HepG2 (cell line): Measurements from ENCODE around the gene TOP2A.
"Not testable (repeated sequence)": the region's sequence is repeated elsewhere in the genome, so short reads cannot be mapped to it uniquely, and the experiment has no call there.

Experiments
- ZNF225 ChIP-seq: sonication (generic); formaldehyde crosslinking; IDR thresholded peaks from 2 replicates; pipeline ENCODE4 v1.4.0; 2020; ENCODE audit warnings: mild to moderate bottlenecking, missing genetic modification reagents
- ZNF460 ChIP-seq: sonication (generic); formaldehyde crosslinking; IDR thresholded peaks from 2 replicates; pipeline ENCODE4 v1.5.1; 2020; ENCODE audit warnings: missing genetic modification reagents, mild to moderate bottlenecking, borderline replicate concordance

DNA sequence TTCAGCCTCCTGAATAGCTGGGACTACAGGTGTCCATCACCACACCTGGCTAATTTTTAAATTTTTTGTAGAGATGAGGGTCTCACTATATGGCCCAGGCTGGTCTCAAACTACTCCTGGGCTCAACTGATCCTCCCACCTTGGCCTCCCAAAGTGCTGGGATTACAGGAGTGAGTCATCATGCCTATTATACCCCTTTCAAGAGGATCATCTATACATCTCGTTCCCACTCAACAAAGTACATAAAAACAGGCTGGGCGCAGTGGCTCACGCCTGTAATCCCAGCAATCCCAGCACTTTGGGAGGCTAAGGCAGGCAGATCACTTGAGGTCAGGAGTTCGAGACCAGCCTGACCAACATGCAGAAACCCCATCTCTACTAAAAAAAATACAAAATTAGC is 3.4 kb downstream of the TOP2A start:
- not testable (repeated sequence) for TF ChIP-seq ZNF460, ZNF225 (CRISPR knock-in tag)
